Skeletal muscle satellite cell (primary cell): Measurements from ENCODE around the gene RELT.

ENCODE experiments used
- H3K27me3 ChIP-seq: 2 replicates; pipeline ENCODE4 v1.7.0; 2013; ENCODE audit warnings: low read length; ENCODE audit not compliant: control insufficient read depth, insufficient read depth
- H3K36me3 ChIP-seq: 2 replicates; pipeline ENCODE4 v1.7.0; 2013; ENCODE audit warnings: mild to moderate bottlenecking, control low read depth, low read length; ENCODE audit not compliant: insufficient read depth
- H3K4me1 ChIP-seq: 2 replicates; pipeline ENCODE4 v1.7.0; 2013; ENCODE audit warnings: low read length; ENCODE audit not compliant: control insufficient read depth, insufficient read depth
- H3K4me2 ChIP-seq: 2 replicates; pipeline ENCODE4 v1.7.0; 2013; ENCODE audit warnings: mild to moderate bottlenecking, low read length
- H3K4me3 ChIP-seq: 2 replicates; pipeline ENCODE4 v1.7.0; 2013; ENCODE audit warnings: low read length
- H3K9ac ChIP-seq: 2 replicates; pipeline ENCODE4 v1.7.0; 2013; ENCODE audit warnings: mild to moderate bottlenecking, low read depth, low read length, moderate library complexity
- H3K9me3 ChIP-seq: replicated peaks from 2 replicates; pipeline ENCODE4 v1.7.0; 2013; ENCODE audit warnings: mild to moderate bottlenecking, control low read depth, low read length

Gene RELT

DNA sequence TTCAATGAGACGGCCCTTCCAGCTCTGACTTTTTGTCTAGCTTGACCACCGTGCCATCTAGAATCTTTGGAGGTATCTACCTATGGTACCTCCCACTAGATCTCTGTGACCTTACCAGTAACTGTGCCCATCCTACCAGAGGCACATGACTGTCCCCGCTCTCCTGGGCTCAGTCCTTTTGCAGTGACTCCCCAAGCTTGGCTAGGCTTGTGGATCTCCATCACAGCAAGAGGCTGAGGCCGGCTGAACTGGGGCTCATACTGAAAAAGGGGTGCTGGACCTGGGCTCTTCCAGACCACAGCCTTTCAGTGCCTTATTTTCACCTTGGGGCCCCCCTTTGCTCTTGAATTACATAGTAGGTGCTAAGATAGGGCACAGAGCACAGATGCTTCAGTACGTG is 27.3 kb downstream of the RELT start:
- peaks cover 7% of the 10 kb centered on the region for H3K4me1 ChIP-seq
- no peak overlapping the region for H3K4me2 ChIP-seq
- peaks cover 5% of the 10 kb centered on the region for H3K36me3 ChIP-seq
- H3K9me3 ChIP-seq, result no peaks in the 10 kb centered on the region
- no peak overlapping the region for H3K4me3 ChIP-seq
- H3K27me3 ChIP-seq, result no peaks in the 10 kb centered on the region
- H3K9ac ChIP-seq, result no peak overlapping the region

DNA sequence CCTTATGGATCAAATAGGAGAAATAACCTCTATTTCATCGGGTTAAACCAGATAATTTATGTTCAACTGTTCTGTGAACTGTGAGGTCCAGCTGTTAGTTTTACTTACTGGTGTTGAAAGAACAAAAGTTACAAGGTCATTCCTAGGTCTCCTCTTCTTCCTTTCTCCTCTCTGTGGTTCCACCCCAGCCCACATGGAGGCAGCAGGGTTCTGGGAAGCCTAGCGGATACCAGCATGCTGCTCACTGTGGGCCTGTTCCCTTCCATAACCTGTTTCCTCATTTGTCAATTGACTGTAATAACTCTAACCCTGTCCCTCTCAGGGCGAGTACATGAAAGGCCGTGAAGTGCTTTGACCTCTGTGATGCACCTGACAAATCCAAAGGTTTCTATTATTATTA is 27.8 kb downstream of the RELT start:
- no peak overlapping the region for H3K4me2 ChIP-seq
- no peaks in the 10 kb centered on the region for H3K9me3 ChIP-seq
- H3K9ac ChIP-seq, result no peak overlapping the region
- H3K36me3 ChIP-seq, result peaks cover 8% of the 10 kb centered on the region
- H3K4me3 ChIP-seq, result no peak overlapping the region
- H3K27me3 ChIP-seq, result no peaks in the 10 kb centered on the region
- H3K4me1 ChIP-seq, result peaks cover 3% of the 10 kb centered on the region

DNA sequence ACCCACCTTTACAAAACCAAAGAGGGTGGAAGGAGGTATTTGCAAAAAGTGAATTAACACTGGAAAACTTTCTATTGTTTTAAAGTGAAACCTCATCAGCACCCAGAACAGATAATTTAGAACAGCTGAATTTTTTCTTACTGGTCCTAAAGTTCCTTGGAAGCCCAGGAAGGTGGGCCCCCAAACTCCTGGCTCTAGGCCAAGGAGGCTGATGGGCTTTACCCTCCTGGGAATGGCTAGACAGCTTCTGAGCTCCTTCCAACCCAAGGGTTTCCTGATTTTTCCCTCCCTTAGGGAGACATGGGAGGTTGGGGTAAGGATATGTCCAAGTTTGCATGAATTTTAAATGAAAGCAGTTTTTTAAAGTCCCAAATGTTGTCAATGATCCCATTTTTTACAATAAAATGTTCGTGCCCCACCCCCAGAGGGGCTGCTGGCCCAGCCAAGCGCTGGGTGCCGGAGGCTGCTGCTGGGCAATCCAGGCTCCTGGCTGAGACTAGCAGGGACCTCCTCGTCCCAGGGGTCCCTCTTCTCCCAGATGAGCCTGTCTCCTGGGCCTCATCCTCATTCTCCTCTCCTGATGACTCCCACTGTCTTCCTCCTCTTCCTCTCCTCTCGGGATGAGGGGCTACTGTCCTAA is 28.4 kb downstream of the RELT start:
- Histone ChIP-seq H3K4me3 (no peak overlapping the region), H3K4me2 (no peak overlapping the region), H3K4me1 (no peaks in the 10 kb centered on the region), H3K9me3 (no peaks in the 10 kb centered on the region), H3K36me3 (peaks cover 14% of the 10 kb centered on the region), H3K27me3 (no peaks in the 10 kb centered on the region), H3K9ac (no peak overlapping the region)

DNA sequence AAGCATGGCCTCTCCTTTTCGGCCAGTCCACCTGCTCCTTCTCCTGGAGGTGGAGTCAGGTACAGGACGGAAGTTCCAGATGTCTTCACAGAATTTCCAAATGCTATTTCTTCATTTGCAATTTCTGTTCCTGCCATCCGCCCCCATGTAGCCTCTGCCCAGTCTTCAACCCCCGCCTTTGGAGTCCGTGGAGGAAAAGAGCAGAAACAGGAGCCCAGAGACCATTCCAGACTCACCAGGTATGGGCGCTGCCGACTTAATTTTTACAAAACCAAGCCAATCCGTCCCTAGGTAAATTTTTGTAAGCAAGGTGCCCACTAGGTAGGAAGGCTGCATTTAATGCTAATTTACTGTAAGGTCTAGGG is 28.9 kb downstream of the RELT start:
- H3K4me3 ChIP-seq, result no peak overlapping the region
- H3K4me2 ChIP-seq, result no peak overlapping the region
- H3K9me3 ChIP-seq, result no peaks in the 10 kb centered on the region
- no peaks in the 10 kb centered on the region for H3K4me1 ChIP-seq
- no peak overlapping the region for H3K9ac ChIP-seq
- peaks cover 14% of the 10 kb centered on the region for H3K36me3 ChIP-seq
- no peaks in the 10 kb centered on the region for H3K27me3 ChIP-seq

DNA sequence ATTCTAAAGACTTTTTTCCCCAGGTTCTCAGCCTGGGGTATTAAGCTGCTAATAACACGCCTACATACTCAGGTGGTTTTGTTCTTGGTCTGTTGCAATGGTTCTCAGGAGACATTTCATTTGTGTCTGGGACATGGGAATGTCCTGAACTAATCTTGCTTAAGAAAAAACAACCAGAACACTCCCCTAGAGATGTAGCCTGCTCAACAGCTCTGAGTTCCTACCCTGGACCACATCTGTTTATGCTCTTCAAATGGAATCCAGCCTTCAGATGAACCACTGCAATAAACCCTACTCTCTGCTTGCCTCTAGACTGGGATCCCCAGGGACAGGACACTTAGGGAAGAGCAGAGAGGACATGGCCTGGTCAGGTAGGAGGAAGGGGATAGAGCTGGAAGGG is 29.9 kb downstream of the RELT start:
- H3K4me3 ChIP-seq, result no peak overlapping the region
- no peaks in the 10 kb centered on the region for H3K4me1 ChIP-seq
- H3K36me3 ChIP-seq, result peaks cover 14% of the 10 kb centered on the region
- H3K4me2 ChIP-seq, result no peak overlapping the region
- H3K27me3 ChIP-seq, result no peaks in the 10 kb centered on the region
- H3K9ac ChIP-seq, result no peak overlapping the region
- H3K9me3 ChIP-seq, result no peaks in the 10 kb centered on the region

DNA sequence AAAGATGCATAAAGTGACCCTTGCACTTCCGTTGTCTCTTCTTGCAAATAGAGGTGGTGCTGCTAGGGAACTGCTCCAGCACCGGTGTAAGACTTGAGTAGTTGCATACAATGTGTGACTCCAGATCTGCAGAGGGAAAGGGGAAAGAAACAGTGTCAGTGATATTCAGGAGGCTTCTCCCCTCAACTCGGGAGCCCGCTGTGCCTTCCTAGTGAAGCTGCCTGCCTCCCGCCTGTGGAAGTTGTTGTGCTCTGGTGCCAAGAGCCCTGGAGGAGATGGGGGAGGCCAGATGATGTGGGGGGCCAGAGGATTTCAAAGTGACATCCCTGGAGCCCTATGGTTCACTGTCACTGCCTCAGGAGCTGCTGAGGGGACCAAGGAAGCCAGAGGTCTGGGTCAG is 30.4 kb downstream of the RELT start:
- Histone ChIP-seq H3K27me3 (no peaks in the 10 kb centered on the region), H3K36me3 (peaks cover 14% of the 10 kb centered on the region), H3K4me2 (no peak overlapping the region), H3K4me1 (no peaks in the 10 kb centered on the region), H3K9me3 (no peaks in the 10 kb centered on the region), H3K4me3 (no peak overlapping the region), H3K9ac (no peak overlapping the region)

DNA sequence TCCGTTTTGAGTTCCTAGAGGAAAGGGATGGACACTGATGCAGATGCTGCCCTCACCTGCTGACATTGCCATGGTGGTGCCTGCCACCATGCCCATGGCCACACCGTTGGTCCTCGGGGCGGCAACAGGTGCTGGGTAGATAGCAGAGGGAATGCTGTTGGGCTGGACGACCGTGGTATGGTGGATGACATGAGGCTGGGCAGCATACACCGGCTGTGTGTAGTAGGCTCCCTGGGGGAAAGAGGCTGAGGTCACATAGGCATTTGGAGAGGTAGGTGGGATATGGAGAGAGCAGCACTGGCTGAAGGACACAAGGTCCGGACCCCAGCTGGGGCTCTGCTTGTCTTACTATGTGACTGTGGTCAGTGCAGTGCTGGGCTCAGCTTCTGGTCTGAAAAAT is 33.2 kb downstream of the RELT start:
- Histone ChIP-seq H3K9ac (no peak overlapping the region), H3K36me3 (peaks cover 14% of the 10 kb centered on the region), H3K4me2 (no peak overlapping the region), H3K9me3 (no peaks in the 10 kb centered on the region), H3K4me1 (peaks cover 4% of the 10 kb centered on the region), H3K4me3 (no peak overlapping the region), H3K27me3 (no peaks in the 10 kb centered on the region)

DNA sequence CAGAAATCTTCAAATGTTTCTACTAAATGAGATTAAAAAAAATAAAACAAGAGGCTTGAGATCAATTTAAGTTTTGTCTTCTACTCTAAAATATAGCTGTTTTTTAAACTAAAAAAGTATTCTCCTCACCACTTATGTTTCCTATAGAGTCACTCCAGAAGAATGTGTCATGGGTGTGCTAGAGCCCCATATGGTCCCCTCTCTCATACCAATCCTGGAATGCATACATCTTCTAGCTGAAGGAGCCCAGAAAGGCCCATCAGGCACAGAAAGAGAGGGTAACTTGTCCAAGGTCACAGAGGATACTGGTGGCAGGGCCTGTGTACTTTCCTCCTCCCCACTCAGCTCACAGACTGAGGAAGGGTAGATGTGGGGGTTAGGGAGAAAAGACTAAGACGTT is 34.4 kb downstream of the RELT start:
- Histone ChIP-seq H3K4me3 (no peak overlapping the region), H3K4me1 (peaks cover 4% of the 10 kb centered on the region), H3K27me3 (no peaks in the 10 kb centered on the region), H3K4me2 (no peak overlapping the region), H3K9ac (no peak overlapping the region), H3K9me3 (no peaks in the 10 kb centered on the region), H3K36me3 (peaks cover 14% of the 10 kb centered on the region)

DNA sequence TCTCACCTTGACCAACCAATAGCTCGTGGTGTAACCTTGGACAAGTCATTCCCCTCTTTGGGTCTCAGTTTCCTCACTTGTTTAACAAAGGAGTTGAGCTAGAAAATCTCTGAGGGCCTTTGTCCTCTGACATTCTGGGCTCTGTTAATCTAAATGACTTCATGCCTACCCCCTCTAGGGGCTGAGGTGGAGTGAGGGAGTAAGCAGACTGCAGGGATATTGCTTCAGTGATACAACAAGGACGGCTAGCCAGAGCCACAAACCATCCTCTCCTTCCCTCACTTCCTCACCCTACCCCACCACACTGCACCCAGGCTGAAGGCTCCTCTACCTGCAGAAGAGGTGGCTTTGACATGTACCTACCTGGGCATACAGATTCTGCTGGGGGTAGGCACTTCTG is 34.8 kb downstream of the RELT start:
- Histone ChIP-seq H3K27me3 (no peaks in the 10 kb centered on the region), H3K36me3 (peaks cover 14% of the 10 kb centered on the region), H3K4me3 (no peak overlapping the region), H3K9me3 (no peaks in the 10 kb centered on the region), H3K4me2 (no peak overlapping the region), H3K9ac (no peak overlapping the region), H3K4me1 (peaks cover 4% of the 10 kb centered on the region)

DNA sequence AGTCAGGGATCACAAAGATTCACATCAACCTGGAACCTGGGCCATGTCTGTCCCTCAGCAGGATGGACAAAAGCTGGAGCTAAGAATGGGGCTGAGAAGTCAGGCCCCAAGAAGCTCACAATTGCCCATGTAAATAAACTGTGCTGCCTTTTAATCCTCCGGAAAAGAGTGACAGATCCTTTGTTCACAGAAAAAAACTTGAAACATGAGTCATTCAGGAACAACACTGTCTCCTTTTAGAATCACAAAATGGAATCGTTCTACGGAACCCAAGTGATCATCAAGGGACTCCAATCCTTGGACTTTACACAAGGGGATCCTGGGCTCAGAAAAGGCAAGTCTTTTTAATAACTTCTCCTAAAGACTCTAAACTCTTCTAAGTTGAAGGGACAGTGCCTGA is 36.1 kb downstream of the RELT start:
- Histone ChIP-seq H3K9me3 (no peaks in the 10 kb centered on the region), H3K4me3 (no peak overlapping the region), H3K36me3 (peaks cover 12% of the 10 kb centered on the region), H3K27me3 (no peaks in the 10 kb centered on the region), H3K4me1 (peaks cover 14% of the 10 kb centered on the region), H3K4me2 (no peak overlapping the region), H3K9ac (no peak overlapping the region)

DNA sequence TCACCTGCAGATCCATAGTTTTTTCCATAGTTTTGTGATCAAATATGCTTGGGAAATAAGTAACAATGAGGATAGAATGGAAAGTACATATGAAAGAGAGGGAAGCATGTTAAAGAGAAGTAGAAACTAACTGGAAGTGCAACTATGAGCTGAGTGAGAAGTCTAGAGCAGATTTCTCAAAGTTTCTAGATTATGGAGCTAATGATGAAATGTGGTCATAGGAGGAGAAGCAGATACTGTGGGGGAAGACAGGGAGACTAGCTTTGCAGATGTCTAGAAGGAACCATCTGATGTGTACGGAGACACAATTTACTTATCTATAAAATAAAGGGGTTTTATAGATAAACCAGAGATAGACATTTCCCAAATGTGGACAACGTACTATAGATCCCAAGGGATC is 37.1 kb downstream of the RELT start:
- peaks cover 14% of the 10 kb centered on the region for H3K4me1 ChIP-seq
- no peak overlapping the region for H3K4me3 ChIP-seq
- H3K4me2 ChIP-seq, result no peak overlapping the region
- peaks cover 12% of the 10 kb centered on the region for H3K36me3 ChIP-seq
- no peaks in the 10 kb centered on the region for H3K9me3 ChIP-seq
- no peak overlapping the region for H3K9ac ChIP-seq
- H3K27me3 ChIP-seq, result no peaks in the 10 kb centered on the region

DNA sequence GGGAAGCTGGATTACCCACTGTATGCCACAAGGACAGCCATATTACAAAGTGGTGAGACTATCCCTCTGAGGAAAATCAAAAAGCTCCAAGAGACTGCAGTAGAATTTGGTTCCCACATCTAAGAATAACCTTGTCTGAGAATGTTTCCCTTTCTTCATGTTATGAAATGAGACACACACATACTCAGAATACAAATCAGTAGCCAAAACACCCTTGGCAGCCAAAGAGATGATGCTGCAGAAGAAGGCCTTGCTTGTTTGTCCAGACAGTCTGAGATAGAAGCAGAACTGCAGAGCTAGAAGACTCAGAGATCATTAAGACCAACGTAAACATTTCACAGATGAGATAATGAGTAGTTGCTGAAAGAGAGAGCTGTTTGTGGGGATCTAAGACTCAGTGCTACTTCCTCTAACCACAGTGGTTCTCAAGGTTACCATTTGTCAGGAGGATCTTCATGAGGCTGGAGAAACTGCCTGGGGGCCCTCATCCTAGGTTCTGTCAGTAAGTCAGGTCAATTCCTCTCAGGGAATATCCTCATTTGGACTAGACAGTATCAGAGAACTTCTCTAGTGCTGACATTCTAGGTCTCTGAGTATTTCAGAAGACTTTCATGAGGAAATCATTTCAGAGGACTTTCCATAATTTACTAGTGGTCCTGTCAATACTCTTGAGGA is 38.9 kb downstream of the RELT start:
- H3K36me3 ChIP-seq, result peaks cover 6% of the 10 kb centered on the region
- peaks cover 14% of the 10 kb centered on the region for H3K4me1 ChIP-seq
- H3K4me3 ChIP-seq, result no peak overlapping the region
- no peaks in the 10 kb centered on the region for H3K27me3 ChIP-seq
- no peak overlapping the region for H3K4me2 ChIP-seq
- no peaks in the 10 kb centered on the region for H3K9me3 ChIP-seq
- no peak overlapping the region for H3K9ac ChIP-seq
